GM18526 (cell line): ENCODE results near the gene UBASH3B.

ENCODE experiments used
- POLR2A ChIP-seq: IDR thresholded peaks from 3 replicates; pipeline ENCODE4 v1.6.1; 2011; ENCODE audit not compliant: insufficient read length; ENCODE audit errors: extremely low read depth

UBASH3B gene

GRCh38 chr11:122784325-122784955 lies 128.9 kb downstream of the UBASH3B start:
- no peak for TF ChIP-seq POLR2A

DNA sequence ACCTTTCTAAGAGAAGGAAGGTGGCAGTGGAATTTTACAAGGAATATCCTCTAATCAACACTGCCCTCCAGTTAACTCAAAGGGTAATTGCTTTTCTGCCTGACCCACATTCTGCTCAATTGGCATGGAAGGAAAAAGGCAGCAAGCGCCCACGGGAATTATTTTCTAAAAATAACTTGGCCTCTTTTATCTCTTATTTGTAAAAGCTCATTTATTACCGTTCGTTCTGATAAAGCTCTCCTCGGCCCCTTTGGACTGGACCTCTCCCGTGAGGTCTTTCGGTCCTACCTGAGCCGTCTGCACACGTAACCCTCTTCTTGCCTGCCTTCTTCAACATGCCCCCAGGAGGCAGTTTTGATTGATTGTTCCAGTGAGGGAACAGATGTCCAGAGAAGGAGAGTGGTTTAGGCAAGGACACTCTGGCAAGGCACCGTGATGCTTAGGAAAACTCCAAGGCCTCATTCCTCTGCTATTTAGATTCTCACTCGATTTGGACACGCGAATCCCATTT lies 129.6 kb downstream of the UBASH3B start:
- no peak for TF ChIP-seq POLR2A

DNA sequence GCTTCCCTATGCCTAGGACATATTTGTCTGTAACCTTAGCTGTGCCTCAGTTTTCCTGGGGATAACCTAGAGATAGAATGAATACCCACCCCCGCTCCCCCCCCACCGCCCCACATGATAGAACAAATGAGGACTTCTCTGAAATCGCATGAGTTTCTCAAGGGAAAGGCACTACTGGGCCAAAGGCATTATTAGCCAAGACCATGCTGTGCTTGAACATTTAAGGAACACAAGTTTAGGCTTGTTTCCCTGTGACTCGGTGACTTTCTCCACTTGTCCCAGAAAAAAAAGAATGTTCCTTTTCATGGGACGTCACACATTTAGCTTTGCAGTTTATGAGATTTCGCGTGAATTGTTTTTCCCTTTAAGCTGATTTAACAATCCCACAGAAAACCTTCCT lies 131.4 kb downstream of the UBASH3B start:
- TF ChIP-seq POLR2A = no peak

DNA sequence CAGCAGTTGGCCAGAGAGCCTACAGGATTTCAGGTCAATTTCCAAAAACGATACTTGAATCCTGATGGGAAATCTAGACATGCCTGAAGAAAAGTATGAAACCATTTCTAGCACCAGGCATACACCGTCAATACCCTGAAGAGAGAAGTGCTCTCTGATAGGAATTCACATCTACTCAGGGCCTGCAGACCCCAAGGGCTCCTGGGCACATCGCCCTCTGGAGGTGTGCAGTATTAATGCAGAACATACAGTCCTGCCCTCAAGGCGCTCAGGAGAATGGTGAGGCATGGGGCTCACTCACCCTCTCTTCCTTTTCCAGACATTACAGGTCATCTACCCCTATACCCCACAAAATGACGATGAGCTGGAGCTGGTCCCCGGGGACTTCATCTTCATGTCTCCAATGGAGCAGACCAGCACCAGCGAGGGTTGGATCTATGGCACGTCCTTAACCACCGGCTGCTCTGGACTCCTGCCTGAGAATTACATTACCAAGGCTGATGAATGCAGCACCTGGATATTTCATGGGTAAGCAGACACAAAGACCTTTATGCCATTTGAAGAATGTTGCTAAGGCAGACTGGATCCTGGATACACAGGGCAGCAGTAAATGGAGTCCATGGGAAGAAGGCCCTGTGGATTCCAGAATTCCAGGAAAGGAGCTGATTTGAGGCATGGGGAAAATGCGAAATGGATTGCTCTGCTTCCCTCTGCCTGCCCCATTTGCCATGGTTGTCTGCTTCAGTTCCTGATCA lies 133.4 kb downstream of the UBASH3B start:
- TF ChIP-seq POLR2A = no peak

DNA sequence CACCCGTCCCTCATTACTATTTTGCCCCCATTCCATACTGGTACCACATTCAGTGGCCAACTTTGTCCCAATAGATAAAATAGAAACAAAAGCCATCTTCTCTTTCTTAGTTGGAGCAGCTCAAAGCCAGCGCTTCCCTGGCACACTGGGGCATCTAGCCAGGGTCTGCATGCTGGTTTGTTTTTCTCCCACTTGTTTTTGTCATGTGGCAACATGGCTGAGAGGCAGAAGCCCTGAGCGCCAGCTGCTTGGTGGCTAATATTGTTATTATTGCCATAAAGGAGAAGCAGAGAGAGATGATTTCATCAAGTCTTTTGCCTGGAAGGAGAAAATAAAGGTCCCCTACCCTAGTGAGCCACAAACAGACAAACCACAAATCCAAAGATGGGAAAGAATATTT lies 134.4 kb downstream of the UBASH3B start:
- TF ChIP-seq POLR2A = no peak

- TF ChIP-seq POLR2A = no peak
These were observed 135.9 kb downstream of the UBASH3B start for GRCh38 chr11:122791411-122791810.

DNA sequence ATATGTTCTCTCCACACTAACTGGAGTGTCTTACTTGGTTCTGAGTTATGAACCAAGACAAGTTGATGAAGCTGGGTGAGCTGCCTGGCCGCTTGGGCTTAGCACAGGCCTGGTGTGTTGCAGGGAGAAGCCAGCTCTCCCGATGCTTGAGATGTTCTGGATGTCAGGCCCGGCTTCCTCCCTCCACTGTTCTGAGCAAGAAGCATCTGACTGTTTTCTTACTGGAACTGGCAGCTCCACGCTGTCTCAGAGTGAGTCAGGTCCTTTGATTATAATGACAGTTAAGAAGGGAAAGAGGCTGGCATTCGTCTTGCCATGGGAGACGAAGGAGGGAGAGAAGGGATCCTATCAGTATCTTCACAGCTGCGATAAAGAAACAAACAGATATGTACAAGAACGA lies 136.3 kb downstream of the UBASH3B start:
- no peak for TF ChIP-seq POLR2A

GRCh38 chr11:122793515-122793914 lies 138.0 kb downstream of the UBASH3B start:
- TF ChIP-seq POLR2A = no peak

- TF ChIP-seq POLR2A = no peak
These were observed 139.8 kb downstream of the UBASH3B start for GRCh38 chr11:122795307-122795706.

DNA sequence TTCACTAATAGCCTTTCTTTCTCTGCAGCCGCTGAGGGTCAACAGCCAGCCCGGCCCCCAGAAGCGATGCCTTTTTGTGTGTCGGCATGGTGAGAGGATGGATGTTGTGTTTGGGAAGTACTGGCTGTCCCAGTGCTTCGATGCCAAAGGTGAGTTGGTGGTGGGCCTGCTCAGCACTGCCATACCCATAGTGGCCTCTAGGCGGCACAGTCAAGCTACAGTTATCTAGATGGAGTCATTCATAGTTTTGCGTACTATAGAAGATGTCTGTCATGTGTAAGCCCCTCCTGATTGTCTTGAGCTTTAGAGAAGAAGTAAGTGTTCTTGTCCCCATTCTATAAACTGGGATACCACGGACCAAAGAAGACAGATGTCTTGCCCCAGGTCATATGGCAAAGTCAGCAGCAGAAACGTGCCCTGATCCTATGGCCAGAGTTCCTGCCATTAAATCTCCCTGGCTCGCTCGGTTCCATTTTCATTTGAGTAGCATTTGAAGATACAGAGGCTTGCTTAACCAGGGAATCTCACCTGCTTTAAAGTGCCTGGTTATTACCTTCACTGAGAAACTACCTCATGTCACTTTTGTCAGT lies 140.7 kb downstream of the UBASH3B start:
- no peak for TF ChIP-seq POLR2A

- no peak for TF ChIP-seq POLR2A
These were observed 142.1 kb downstream of the UBASH3B start for GRCh38 chr11:122797651-122798050.

GRCh38 chr11:122799406-122800105 lies 144.0 kb downstream of the UBASH3B start:
- no peak for TF ChIP-seq POLR2A

DNA sequence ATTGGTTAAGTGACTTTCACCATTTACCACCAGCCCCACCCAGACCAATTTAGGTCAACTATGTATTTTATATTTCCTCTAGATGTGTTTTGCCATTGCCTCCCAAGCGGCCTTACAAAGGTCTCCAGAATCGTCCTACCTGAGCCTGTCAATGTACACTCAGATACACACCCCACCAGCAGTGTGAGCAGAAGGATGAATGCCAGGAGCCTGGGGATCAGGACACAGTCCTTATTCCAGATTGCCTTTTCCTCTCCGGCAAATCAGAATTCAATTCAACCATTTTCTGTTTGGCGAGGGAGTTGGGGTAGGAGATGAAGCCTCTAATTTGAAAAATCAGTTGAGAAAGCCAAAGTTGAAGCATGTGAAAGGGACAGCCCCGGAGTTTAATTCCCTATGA lies 147.4 kb downstream of the UBASH3B start:
- TF ChIP-seq POLR2A = no peak

GRCh38 chr11:122803306-122803705 lies 147.8 kb downstream of the UBASH3B start:
- no peak for TF ChIP-seq POLR2A

DNA sequence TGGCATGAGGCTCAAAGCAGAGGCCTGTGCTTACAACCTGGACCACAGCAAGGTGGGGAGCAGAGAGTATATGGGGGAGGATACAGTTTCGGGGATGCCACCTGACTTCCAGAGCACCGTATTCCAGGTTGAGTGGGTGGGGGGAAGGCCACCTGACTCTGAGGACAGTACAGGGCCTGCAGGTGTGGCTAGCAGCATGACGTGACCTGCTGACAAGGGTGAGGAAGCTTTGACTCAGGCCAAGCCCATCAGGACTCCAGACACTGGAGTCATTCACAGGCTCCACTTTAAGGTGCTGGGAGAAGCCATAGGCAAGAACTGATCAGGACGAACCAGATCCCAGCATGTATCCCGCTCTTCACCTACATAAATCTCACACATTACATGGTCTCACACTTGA lies 148.2 kb downstream of the UBASH3B start:
- TF ChIP-seq POLR2A = no peak

DNA sequence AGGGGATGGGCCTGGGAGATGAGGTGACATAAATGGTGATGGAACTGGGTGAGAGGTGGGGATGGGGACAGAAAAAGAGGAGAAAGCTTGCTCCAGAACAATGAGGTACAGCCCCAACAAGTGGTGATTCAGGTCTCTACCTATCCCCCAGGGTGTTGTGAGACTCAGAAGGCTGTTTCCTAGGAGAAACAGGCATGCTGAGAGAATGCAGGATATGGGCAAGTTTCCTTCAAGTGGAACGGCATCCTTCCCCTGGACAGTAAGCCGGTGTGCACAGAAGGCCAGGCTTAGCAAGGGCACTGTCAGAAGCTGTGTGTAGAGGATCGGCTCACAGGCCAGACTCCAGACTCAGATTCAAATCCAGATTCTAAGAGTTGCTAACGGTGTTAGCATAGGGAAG lies 148.6 kb downstream of the UBASH3B start:
- no peak for TF ChIP-seq POLR2A

GRCh38 chr11:122804796-122805195 lies 149.3 kb downstream of the UBASH3B start:
- TF ChIP-seq POLR2A = no peak
